LoVo (cell line): ENCODE measurements around the gene DIAPH2.
"Not testable (repeated sequence)": the region's sequence is repeated elsewhere in the genome, so short reads cannot be mapped to it uniquely, and the experiment has no call there.

Experiments
- DNase-seq: peaks from one replicate; pipeline ENCODE4 v3.0.0-alpha.2; 2016; ENCODE audit warnings: low spot score

Gene DIAPH2

DNA sequence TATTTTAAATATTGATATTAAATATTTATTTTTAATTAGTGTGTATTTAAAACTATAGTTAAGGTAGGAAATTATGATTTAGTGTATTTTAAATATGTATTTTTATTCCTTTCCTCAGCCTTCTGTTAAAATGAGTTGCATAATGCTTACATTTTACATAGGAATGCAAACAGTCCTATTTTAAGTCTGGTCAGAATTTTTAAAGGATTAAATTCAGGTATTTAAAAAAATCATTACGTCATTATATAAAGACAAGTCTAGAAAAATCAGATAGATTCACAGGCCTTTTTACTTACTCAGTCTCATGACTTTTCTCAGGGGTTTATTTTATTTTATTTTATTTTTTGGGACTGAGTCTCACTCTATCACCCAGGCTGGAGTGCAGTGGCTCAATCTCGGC lies 148.7 kb downstream of the DIAPH2 start:
- DNase-seq = no peak

DNA sequence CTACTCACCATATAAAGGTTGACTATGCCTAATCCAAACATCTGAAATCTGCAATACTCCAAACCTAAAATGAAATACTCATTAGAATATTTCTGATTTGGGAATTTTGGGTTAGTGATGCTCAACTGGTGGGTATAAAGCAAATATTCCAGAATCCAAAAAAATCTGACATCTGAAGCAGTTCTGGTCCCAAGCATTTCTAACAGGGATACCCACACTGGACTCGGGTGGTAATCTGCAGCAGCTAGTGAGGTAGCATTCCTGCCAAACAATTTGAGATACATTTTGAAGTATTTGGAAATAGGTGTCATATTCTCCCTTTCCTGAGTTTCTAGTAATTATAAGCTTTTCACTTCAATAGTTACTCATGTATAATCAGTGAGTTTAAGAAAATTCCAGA lies 149.5 kb downstream of the DIAPH2 start:
- DNase-seq = no peak

DNA sequence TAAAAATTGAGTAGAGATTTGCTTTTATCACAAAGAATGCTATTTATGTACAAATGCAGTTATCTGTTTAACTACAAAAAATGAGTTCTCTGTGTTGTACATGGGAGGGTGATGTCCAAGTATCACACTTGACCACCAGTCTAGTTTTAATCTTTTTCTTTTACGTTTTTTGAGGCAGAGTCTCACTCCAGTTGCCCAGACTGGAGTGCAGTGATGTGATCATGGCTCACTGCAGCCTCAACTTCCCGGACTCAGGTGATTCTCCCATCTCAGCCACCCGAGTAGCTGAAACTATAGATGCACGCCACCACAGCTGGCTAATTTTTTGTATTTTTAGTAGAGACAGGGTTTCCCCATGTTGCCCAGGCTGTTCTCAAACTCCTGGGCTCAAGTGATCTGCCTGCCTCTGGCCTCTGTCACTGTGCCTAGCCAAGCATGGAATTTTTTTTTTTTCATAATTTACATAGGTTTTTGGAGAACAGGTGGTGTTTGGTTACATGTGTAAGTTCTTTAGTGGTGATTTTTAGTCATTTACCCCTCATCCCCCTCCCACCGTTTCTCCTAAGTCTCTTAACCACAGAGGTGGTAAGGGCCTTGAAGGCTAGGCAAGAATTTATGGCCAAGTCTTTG lies 151.1 kb downstream of the DIAPH2 start:
- no peak for DNase-seq

DNA sequence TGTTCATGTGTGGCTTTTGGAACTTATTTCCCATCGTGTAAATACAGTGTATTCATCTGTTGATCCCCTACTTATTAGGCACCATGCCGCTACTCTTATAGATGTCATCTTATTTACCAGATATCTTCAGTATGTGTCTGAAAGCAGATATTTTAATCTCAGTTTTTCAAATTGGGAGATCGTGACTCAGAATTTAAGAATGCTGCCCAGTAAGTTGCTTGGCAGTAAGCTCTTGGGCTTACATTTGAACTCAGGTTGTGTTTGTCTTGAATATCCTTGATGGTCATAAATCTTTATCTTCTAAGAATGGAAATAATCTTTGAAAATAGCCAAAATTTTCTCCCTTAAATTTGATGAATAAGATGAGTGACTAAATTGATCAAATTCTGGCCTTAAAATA lies 153.2 kb downstream of the DIAPH2 start:
- no peak for DNase-seq

DNA sequence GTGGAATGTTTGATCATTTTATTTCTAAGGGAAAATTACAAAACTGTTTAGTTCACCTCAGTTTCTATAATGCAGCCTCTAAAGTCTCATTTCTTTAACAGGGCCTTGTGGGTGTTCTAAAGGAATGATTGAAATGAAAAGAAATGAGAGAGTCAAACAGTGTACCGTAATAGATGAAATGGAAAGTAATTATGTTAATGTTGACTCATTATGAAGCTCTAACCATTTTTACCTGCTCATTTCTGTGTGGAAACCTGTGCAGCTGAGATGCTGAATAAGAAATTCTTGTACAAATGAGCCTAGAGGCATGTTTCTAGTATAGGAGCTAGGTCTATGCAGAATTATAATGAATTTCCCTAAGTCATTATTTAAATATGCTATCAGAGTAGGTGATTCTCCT lies 153.9 kb downstream of the DIAPH2 start:
- DNase-seq = no peak

DNA sequence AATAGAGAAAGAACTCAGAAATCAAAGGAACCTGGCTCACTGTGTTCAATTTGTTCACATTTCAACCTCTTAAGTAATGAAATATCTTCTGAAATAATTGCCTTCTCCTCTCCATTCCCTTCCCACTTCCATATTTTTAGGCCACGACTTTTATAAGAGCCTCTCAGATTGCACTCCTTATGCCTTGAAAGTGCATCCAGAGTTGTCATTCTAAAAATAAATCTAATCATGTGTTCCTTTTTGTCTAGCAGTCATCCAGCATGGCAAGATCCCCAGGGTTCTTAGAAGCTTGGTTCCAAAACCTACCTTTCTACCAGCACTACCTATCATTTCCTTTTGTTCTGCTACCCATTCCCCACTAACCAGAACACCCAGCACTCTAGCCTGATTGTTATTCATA lies 156.7 kb downstream of the DIAPH2 start:
- no peak for DNase-seq

DNA sequence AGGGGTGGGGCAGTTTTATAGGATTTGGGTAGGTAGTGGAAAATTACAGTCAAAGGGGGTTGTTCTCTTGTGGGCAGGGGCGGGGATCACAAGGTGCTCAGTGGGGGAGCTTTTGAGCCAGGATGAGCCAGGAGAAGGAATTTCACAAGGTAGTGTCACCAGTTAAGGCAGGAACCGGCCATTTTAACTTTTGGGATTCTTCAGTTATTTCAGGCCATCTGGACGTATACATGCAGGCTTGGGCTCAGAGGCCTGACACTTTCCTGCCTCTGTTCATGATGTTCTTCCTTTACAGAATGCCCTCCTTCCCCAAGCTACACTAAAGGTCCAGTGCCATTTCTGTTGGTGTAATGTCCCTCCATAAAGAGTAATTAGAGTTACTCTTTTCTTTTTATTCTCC lies 157.2 kb downstream of the DIAPH2 start:
- not testable (repeated sequence) for DNase-seq

DNA sequence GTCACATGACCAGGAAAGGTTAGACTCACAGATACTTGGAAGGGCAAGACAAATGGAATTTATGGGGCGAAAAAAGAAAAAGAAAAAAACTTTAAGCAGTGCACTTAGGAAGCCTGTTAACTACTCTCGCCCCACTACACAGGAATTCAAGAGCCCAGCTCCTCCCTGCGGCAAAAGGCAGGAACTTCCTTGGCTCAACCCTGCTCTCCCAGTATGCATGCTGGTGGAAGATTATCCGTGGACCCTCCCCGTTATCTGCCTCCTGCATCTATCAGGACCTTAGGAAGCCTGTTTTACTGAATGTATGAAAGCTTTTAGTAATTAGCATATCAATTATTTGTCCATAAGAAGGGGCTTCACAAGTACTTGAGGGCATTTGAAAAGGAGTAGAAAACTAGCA lies 158.9 kb downstream of the DIAPH2 start:
- no peak for DNase-seq

DNA sequence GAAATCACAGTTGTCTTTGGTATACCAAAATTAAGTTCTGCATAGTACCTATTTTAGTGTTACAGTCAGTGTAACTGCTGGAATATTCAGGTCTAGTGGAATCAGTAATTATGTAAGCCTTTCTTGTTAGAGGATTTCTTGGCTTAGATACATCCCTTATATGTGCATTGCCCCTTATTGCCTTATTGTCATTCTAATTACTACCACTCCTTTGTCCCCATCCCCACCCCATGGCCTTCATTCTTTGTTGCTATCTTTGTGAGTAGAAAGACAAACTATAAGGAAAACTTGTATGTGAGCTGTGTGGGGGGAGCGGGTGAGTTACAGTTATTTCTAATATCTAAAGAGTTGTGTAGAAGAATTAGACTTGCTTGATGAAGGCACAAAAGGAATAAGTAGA lies 162.2 kb downstream of the DIAPH2 start:
- no peak for DNase-seq

DNA sequence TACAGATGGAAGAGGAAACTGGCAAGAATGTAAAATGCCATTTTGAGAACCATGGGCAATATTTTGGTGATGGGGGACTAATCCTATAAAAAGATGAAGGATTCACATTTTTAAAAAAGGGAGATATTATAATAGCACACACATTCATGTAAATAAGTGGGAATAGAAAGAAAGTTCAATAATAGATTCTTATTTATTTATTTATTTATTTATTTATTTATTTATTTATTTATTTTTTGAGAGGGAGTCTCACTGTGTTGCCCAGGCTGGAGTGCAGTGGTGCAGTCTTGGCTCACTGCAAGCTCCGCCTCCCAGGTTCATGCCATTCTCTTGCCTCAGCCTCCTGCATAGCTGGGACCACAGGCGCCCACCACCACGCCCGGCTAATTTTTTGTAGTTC lies 174.8 kb downstream of the DIAPH2 start:
- DNase-seq = not testable (repeated sequence)

DNA sequence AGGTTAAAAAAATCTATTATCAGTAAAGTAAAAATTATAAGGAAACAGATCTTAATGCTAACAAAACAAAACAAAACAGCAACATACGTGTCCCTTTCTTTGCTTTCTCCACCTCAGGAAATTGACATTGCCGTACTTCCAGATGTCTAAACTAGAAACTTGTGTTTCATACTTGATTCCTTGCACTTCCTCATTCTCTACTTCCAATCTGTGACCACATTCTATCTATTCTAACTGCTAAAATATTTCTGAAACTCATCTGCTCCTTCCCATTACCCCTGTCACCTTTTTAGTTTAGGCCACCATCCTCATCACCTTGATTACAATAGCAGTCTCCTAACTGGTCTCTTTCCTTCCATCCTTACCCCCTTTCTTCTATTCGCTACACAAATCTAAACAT lies 176.6 kb downstream of the DIAPH2 start:
- no peak for DNase-seq

DNA sequence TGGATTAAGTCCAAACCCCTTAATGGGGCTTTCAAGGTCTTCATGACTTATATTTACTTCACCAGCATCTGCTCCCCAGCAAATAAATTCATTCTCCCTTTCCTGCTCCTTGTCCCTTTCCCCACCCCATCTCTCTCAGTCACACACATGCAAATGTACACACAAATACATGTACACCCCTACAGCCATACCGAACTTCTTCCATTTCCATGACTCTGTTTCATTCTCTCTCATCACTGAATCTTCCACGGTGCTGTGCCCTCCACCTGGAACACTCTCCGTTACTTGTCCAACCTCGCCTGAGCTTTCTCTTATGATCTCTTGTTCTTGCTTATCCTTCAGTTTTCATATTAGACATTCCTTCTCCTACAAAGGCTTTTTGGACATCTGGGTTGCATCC lies 177.0 kb downstream of the DIAPH2 start:
- no peak for DNase-seq

DNA sequence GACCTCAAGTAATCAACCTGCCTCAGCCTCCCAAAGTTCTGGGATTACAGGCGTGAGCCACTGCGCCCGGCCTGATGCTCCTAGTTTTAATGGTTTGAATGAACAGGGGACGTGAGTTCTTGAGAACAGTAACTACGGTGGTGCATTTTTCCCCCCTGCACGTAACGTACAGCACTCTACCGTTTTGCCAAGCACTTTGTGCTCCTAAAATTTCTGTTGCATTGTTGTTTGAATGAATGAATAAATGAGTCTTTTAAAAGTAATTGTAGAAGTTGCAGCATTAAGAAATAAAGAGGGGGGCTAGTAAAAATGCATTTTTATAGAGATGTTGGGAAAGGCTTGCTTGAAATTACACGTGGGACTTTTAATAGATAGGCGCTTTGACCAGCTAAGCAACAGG lies 199.0 kb downstream of the DIAPH2 start, which contains the start of gene RPA4:
TSS of gene RPA4 (plus strand) at position 301 of the 400 bp plus-strand sequence. CDS start 403 bp downstream, outside the sequence.
- no peak for DNase-seq

DNA sequence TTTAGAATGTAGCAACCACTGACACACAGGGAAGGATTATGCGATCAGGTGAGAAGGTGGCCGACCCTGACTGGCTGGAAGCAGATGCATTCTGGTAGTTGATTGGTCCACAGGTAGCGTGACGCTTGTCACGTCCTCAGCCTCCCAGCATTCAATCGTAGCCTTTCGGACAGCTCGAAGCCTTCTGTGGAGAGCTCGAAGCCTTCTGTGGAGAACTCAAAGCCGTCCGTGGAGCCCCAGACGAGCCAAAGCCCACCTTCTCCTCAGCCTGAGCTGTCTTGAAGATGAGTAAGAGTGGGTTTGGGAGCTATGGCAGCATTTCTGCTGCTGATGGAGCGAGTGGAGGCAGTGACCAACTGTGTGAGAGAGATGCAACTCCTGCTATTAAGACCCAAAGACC lies 199.4 kb downstream of the DIAPH2 start:
- DNase-seq = no peak

DNA sequence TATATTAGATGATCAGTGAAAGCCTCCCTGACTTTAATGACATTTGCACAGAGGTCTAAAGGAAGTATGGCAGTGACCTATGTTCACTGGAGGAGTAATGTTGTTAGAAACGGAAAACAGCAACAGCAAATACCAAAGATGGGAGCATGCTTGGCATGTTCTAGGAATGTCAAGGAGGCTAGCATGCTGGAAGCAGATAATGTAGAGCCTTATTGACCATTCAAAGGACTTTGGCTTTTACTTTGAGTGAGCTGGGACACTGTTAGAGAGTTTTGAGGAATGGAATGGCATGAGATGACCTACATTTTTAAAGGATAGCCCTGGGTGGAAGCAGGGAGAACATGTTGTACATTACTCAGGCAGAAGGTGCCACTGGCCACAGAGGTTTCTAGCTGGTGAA lies 205.1 kb downstream of the DIAPH2 start:
- no peak for DNase-seq

DNA sequence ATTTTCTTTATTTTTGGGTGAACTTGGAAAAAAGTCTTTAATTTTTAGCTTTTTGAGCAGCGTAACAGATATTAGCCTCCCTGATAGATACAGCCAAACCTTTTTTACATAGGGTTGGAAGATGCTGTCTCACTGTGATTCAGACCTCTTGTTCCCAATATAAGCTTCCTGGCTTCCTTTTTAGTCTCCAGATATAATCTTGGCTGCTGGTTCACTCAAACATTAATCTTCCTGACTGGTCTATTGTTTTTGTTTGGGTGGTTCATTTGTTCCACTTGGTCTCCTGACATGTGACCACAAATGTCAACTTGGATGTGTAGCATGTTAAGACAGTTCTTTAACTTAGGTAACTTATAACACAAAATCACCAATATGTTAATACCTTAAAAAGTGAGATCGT lies 222.1 kb downstream of the DIAPH2 start:
- no peak for DNase-seq

DNA sequence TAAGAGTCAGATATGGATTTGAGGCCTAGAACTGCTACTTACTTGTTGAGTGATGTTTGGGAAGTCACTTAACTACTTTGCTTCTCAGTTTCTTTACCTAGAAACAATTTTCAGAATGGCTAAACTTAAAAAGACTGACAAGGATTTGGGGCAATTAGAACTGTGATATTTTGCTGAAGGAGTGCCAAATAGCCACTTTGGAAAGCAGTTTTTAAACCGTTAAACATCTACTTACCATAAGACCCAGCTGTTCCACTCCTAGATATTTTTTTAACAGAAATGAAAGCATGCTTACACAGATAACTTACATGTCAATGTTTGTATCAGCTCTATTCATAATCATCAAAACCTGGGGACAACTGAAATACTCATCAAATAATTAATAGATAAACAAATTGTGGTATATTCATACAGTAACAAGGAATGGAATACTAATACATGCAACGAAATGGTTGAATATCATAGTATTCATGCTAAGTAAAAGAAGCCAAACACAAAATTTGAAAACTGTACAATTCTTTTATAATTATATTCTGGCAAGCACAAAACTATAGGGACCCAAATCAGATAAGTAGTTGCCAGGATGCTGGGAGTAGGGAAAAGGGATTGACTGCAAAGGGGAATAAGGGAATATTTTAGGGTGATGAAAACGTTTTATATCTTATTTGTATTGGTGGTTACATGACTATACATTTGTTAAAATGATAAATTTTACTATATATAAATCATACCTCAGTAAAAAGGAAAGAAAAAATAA lies 223.1 kb downstream of the DIAPH2 start:
- no peak for DNase-seq

DNA sequence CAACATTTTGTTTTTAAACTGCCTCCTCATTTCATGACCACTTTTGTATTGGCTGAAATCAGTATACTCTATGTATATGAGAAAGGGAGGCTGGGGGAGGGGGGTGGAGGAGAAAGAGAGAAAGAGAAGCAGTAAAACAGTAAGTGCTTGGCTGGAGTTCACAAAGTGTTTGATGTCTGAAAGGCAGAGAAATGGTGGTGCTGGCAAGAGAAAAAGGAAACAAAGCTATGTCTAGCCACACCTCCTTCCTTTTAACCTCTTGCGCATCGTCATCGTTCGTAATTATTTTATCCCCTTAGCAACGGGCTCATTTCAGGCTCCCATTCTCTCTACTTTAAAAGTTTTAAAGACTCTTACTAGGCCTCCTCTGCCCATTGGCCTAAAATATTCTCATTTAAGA lies 224.6 kb downstream of the DIAPH2 start:
- no peak for DNase-seq

DNA sequence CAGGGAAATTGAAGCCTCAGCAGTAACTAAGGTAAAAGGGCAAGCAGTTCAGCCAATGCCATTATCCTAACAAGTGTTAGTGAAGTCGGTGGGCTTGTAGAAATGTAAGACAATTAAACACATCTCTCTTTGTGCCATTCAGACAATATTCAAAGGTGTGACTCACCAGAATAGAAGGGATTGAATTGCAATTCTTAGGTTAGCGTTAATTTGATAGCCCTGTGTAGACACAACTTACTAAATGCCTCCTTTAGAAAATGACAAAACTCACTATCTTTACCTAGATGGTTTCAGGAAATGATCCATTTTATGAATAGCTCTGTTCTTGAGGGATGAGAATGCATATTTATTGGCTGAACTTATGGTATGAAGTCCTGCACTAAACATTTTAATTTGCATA lies 234.2 kb downstream of the DIAPH2 start:
- DNase-seq = no peak

DNA sequence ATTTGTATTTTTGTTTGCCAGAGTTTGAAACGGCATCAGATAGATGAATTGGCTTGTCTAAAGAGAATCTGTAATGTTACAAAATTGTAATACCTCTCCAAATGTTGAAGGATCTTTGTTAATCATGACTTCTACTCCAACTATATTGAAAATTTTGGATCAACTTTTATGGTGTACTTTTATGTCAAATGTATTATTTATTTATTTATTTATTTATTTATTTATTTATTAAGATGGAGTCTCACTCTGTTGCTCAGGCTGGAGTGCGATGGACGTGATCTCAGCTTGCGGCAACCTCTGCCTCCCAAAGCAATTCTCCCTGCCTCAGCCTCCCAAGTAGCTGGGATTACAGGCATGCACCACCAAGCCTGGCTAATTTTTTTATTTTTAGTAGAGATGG lies 235.0 kb downstream of the DIAPH2 start:
- no peak for DNase-seq

DNA sequence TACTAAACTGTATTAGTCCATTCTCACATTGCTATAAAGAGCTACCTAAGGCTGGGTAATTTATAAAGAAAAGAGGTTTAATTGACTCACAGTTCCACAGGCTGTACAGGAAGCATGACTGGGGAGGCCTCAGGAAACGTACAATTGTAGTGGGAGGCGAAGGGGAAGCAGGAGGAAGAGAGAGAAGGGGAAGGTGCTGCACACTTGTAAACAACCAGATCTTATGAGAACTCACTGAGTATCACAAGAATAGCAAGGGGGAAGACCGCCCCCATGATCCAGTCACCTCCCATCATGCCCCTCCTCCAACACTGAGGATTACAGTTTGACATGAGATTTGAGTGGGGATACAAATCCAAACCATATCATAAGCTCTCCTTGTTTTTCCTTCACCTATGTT lies 239.9 kb downstream of the DIAPH2 start:
- DNase-seq = no peak

DNA sequence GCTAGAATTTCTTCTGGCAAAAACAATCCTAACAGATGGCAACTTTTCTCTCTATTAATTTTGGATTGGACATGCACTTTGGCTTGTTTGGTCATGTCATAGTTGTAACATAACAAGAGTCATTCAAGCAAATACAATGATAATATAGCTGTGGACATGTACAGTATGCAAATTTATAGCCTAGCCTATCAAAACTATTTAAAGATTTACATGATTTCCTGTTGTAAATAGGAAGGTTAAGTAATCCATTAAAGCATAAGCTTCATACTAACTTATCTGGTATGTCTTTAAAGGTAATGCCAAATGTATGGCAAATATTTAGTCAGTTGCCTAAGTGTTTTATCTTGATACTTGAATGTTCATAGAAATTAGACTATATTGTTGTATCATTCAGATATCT lies 244.4 kb downstream of the DIAPH2 start:
- no peak for DNase-seq

DNA sequence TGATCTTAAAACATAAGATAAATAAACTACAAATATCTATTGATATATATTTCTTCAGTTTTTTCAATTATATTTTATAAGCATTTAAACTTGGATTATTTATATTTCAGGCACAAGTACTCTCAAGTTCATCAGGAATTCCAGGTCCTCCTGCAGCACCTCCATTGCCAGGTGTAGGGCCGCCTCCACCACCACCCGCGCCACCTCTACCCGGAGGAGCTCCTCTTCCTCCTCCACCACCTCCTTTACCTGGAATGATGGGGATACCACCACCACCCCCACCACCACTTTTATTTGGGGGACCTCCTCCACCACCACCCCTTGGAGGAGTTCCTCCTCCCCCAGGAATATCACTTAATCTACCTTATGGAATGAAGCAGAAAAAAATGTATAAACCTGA lies 273.1 kb downstream of the DIAPH2 start:
- no peak for DNase-seq

DNA sequence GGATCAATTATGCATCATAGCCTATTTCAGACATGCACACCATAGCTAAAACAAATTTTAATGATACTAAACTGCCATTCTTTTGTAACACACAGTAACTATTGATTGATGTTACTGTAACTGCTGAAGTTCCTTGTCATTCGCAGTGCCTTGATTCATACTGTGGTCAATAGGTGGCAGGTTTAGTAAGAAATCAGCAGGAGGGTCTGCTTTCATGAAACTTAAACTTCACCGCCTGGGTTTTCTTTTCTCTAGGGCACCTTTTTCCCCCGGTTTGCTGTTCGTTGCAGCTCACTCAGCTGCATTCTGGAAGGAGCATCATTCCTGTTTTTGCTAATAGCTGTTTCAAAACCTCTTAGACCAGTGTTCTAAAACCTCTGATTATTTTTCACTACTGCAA lies 287.2 kb downstream of the DIAPH2 start:
- DNase-seq = no peak
